Spinal cord (tissue), 10 donors: Measurements from ENCODE around the gene ZNF593. TPM values are rescaled to one million over a fixed set of nuclear protein-coding genes. Genes with fewer than 3 reads are reported as not detected.

Source experiments
- DNase-seq, 6 donors: peaks; one replicate each; pipeline versions ENCODE4 v3.0.0 to v3.0.0-alpha.2; 2013 to 2015; ENCODE audit warnings: low spot score in 6 of 6, low read depth in 4 of 6
- H3K27ac ChIP-seq: one replicate; pipeline ENCODE4 v1.5.1; 2013; ENCODE audit warnings: low read depth, low read length, control low read depth
- H3K27me3 ChIP-seq: one replicate; pipeline ENCODE4 v1.6.1; 2013; ENCODE audit warnings: low read length; ENCODE audit not compliant: control insufficient read depth, insufficient read depth
- H3K36me3 ChIP-seq: one replicate; pipeline ENCODE4 v1.6.1; 2013; ENCODE audit warnings: low read length; ENCODE audit not compliant: control insufficient read depth, insufficient read depth
- H3K4me1 ChIP-seq: one replicate; pipeline ENCODE4 v1.6.1; 2013; ENCODE audit warnings: low read length; ENCODE audit not compliant: control insufficient read depth, insufficient read depth
- H3K4me3 ChIP-seq: one replicate; pipeline ENCODE4 v1.5.1; 2013; ENCODE audit warnings: low read depth, low read length, control low read depth
- H3K9me3 ChIP-seq: one replicate; pipeline ENCODE4 v1.6.1; 2013; ENCODE audit warnings: low read length; ENCODE audit not compliant: control insufficient read depth, insufficient read depth
- WGBS: methylation state at CpG from one replicate; pipeline ENCODE4 v1.1.5; 2013; ENCODE audit warnings: missing lambda C conversion rate; ENCODE audit not compliant: insufficient coverage; 5-methylcytosine and 5-hydroxymethylcytosine counted together
- polyA plus RNA-seq, 2 donors: library from polyadenylated mRNA; unstranded; fragments of 120-200 nt; gene quantifications; one replicate each; pipeline ENCODE4 v1.2.1, GENCODE V29; 2013; ENCODE audit not compliant: insufficient read length in 2 of 2
- total RNA-seq, 2 donors: library from RNA; depleted of rRNA in 1 of 2; stranded (reverse); fragments of 120-200 nt in 1 of 2; fragments of >200 nt in 1 of 2; gene quantifications; one replicate each; pipeline versions ENCODE4 v1.2.3 to v1.2.4, GENCODE V29; 2013 to 2014
- donor health status: healthy.

Gene ZNF593
- total and polyA plus RNA-seq, 4 donors: 9.3 to 21.1 (median 17.5) TPM

- H3K4me3 ChIP-seq: no peak overlapping the region
- 60% methylated on average over 6 of the region's 13 CpGs for WGBS
- H3K27ac ChIP-seq: no peak overlapping the region
- H3K9me3 ChIP-seq: no peaks in the 10 kb centered on the region
- no peaks in the 10 kb centered on the region for H3K4me1 ChIP-seq
- no peaks in the 10 kb centered on the region for H3K27me3 ChIP-seq
- no peak for DNase-seq
- H3K36me3 ChIP-seq: no peaks in the 10 kb centered on the region
Observed at GRCh38 chr1:26127235-26128163, 42.2 kb upstream of the ZNF593 start.

GRCh38 chr1:26129778-26130177 lies 39.9 kb upstream of the ZNF593 start:
- Histone ChIP-seq H3K36me3 (no peaks in the 10 kb centered on the region), H3K27me3 (no peaks in the 10 kb centered on the region), H3K4me3 (no peak overlapping the region), H3K4me1 (no peaks in the 10 kb centered on the region), H3K27ac (no peak overlapping the region), H3K9me3 (no peaks in the 10 kb centered on the region)
- no peak for DNase-seq
- 88% methylated on average over 3 of the region's 4 CpGs for WGBS

- Histone ChIP-seq H3K9me3 (no peaks in the 10 kb centered on the region), H3K27me3 (no peaks in the 10 kb centered on the region), H3K27ac (no peak overlapping the region), H3K4me1 (no peaks in the 10 kb centered on the region), H3K4me3 (no peak overlapping the region), H3K36me3 (no peaks in the 10 kb centered on the region)
- WGBS: 60% methylated on average over 1 of the region's 1 CpG
- DNase-seq: no peak
Observed at GRCh38 chr1:26130695-26131094, 39.0 kb upstream of the ZNF593 start.

- Histone ChIP-seq H3K4me3 (no peak overlapping the region), H3K4me1 (no peaks in the 10 kb centered on the region), H3K27ac (no peak overlapping the region), H3K36me3 (no peaks in the 10 kb centered on the region), H3K27me3 (no peaks in the 10 kb centered on the region), H3K9me3 (no peaks in the 10 kb centered on the region)
- no peak for DNase-seq
- WGBS: 83% methylated on average over 2 of the region's 5 CpGs
Observed at GRCh38 chr1:26132128-26132833, 37.4 kb upstream of the ZNF593 start.

GRCh38 chr1:26132834-26133167 lies 36.9 kb upstream of the ZNF593 start:
- Histone ChIP-seq H3K9me3 (no peaks in the 10 kb centered on the region), H3K4me1 (no peaks in the 10 kb centered on the region), H3K27me3 (no peaks in the 10 kb centered on the region), H3K36me3 (no peaks in the 10 kb centered on the region), H3K27ac (no peak overlapping the region), H3K4me3 (no peak overlapping the region)
- 96% methylated on average over 2 of the region's 2 CpGs for WGBS
- no peak for DNase-seq

GRCh38 chr1:26134466-26134865 lies 35.2 kb upstream of the ZNF593 start:
- Histone ChIP-seq H3K27me3 (no peaks in the 10 kb centered on the region), H3K4me3 (no peak overlapping the region), H3K27ac (no peak overlapping the region), H3K36me3 (no peaks in the 10 kb centered on the region), H3K4me1 (no peaks in the 10 kb centered on the region), H3K9me3 (no peaks in the 10 kb centered on the region)
- DNase-seq: no peak
- WGBS: 100% methylated on average over 1 of the region's 3 CpGs

GRCh38 chr1:26138974-26139558 lies 30.6 kb upstream of the ZNF593 start:
- Histone ChIP-seq H3K27ac (no peak overlapping the region), H3K9me3 (no peaks in the 10 kb centered on the region), H3K27me3 (no peaks in the 10 kb centered on the region), H3K4me1 (no peaks in the 10 kb centered on the region), H3K4me3 (no peak overlapping the region), H3K36me3 (no peaks in the 10 kb centered on the region)
- 83% methylated on average over 1 of the region's 3 CpGs for WGBS
- no peak for DNase-seq

GRCh38 chr1:26142159-26142558 lies 27.5 kb upstream of the ZNF593 start:
- no peak overlapping the region for H3K27ac ChIP-seq
- WGBS: 100% methylated on average over 4 of the region's 8 CpGs
- H3K4me3 ChIP-seq: no peak overlapping the region
- no peaks in the 10 kb centered on the region for H3K36me3 ChIP-seq
- H3K27me3 ChIP-seq: no peaks in the 10 kb centered on the region
- DNase-seq: no peak
- H3K9me3 ChIP-seq: no peaks in the 10 kb centered on the region
- peaks cover 3% of the 10 kb centered on the region for H3K4me1 ChIP-seq

GRCh38 chr1:26145041-26145959 lies 24.4 kb upstream of the ZNF593 start:
- Histone ChIP-seq H3K27ac (no peak overlapping the region), H3K4me1 (peaks cover 3% of the 10 kb centered on the region), H3K27me3 (no peaks in the 10 kb centered on the region), H3K36me3 (no peaks in the 10 kb centered on the region), H3K4me3 (no peak overlapping the region), H3K9me3 (no peaks in the 10 kb centered on the region)
- WGBS: 38% methylated on average over 14 of the region's 19 CpGs
- peak in 3 of 6 donors; percentile 68 to 94 (median 91) for DNase-seq
